ENCODE measurements around the gene MRPL39.

GRCh38 chr21:25564349-25564948 is 42.8 kb downstream of the MRPL39 start:
- TF ChIP-seq EZH2 (IDR thresholded peaks at IDR 0.05; ENCODE audit: low read depth, unreplicated experiment) (no peak), POLR2AphosphoS5 (IDR thresholded peaks at IDR 0.05; ENCODE audit: low read depth) (no peak), REST (IDR thresholded peaks at IDR 0.05; ENCODE audit: unreplicated experiment) (no peak), ZNF331 (CRISPR knock-in tag; IDR thresholded peaks at IDR 0.05; ENCODE audit: low read depth) (no peak), EZH2phosphoT487 (IDR thresholded peaks at IDR 0.05; ENCODE audit: unreplicated experiment) (no peak), STAT1 (IDR thresholded peaks at IDR 0.05; ENCODE audit: unreplicated experiment) (no peak), JUNB (IDR thresholded peaks at IDR 0.05; ENCODE audit: unreplicated experiment) (no peak), CREB1 (CRISPR knock-in tag; IDR thresholded peaks at IDR 0.05; ENCODE audit: low read depth) (no peak), NANOG (IDR thresholded peaks at IDR 0.05; ENCODE audit: borderline replicate concordance) (no peak), ZNF462 (CRISPR knock-in tag; IDR thresholded peaks at IDR 0.05) (no peak), ZNF114 (CRISPR knock-in tag; IDR thresholded peaks at IDR 0.05) (no peak)
- TF ChIP-seq, protein P1, sequence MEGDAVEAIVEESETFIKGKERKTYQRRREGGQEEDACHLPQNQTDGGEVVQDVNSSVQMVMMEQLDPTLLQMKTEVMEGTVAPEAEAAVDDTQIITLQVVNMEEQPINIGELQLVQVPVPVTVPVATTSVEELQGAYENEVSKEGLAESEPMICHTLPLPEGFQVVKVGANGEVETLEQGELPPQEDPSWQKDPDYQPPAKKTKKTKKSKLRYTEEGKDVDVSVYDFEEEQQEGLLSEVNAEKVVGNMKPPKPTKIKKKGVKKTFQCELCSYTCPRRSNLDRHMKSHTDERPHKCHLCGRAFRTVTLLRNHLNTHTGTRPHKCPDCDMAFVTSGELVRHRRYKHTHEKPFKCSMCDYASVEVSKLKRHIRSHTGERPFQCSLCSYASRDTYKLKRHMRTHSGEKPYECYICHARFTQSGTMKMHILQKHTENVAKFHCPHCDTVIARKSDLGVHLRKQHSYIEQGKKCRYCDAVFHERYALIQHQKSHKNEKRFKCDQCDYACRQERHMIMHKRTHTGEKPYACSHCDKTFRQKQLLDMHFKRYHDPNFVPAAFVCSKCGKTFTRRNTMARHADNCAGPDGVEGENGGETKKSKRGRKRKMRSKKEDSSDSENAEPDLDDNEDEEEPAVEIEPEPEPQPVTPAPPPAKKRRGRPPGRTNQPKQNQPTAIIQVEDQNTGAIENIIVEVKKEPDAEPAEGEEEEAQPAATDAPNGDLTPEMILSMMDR (conservative IDR thresholded peaks at IDR 0.05; ENCODE audit: low read depth in 2 of 2): no peak
- TF ChIP-seq, protein P2, sequence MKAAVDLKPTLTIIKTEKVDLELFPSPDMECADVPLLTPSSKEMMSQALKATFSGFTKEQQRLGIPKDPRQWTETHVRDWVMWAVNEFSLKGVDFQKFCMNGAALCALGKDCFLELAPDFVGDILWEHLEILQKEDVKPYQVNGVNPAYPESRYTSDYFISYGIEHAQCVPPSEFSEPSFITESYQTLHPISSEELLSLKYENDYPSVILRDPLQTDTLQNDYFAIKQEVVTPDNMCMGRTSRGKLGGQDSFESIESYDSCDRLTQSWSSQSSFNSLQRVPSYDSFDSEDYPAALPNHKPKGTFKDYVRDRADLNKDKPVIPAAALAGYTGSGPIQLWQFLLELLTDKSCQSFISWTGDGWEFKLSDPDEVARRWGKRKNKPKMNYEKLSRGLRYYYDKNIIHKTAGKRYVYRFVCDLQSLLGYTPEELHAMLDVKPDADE (IDR thresholded peaks at IDR 0.05): no peak

Measured in GM23338 (cell line).